Activated naive CD8-positive, alpha-beta T cell treated with anti-CD3 and anti-CD28 coated beads, Interleukin-2, amount 50 U/mL, for 24 hours (primary cell): ENCODE measurements around the gene NKAPD1.
"Not testable (repeated sequence)": the region's sequence is repeated elsewhere in the genome, so short reads cannot be mapped to it uniquely, and the experiment has no call there.

Experiments
- ATAC-seq: fragments of 150-1000 bp; cut with Tn5 transposase; one replicate; pipeline ENCODE4 v1.10.0; 2021
- DNase-seq: peaks from one replicate; pipeline ENCODE4 v3.0.0; 2021
- H3K27ac Mint-ChIP-seq: one replicate; pipeline ENCODE4 v1.8.0; 2021; ENCODE audit warnings: mild to moderate bottlenecking, mixed read lengths
- H3K27me3 Mint-ChIP-seq: one replicate; pipeline ENCODE4 v1.8.0; 2021; ENCODE audit warnings: mixed read lengths
- H3K36me3 Mint-ChIP-seq: one replicate; pipeline ENCODE4 v1.8.0; 2021; ENCODE audit warnings: low read depth, mixed read lengths
- H3K4me1 Mint-ChIP-seq: one replicate; pipeline ENCODE4 v1.8.0; 2021; ENCODE audit warnings: mixed read lengths
- H3K4me3 Mint-ChIP-seq: one replicate; pipeline ENCODE4 v1.8.0; 2021; ENCODE audit warnings: mild to moderate bottlenecking, moderate library complexity, mixed read lengths
- H3K9me3 Mint-ChIP-seq: one replicate; pipeline ENCODE4 v1.8.0; 2021; ENCODE audit warnings: mixed read lengths

The NKAPD1 gene

GRCh38 chr11:112073941-112074811 lies at the start of gene NKAPD1, which contains the start of gene PIH1D2:
Gene NKAPD1, plus strand, starts transcription at chr11:112074299. Its CDS starts 1,276 bp downstream, at chr11:112075575.
Gene PIH1D2, minus strand, starts transcription at chr11:112074017. Its CDS starts 843 bp downstream, at chr11:112073174.
- peak within 1 kb of the TSS; percentile 94 for H3K4me3 Mint-ChIP-seq
- H3K9me3 Mint-ChIP-seq, result no peaks in the 10 kb centered on the region
- peaks cover 23% of the 10 kb centered on the region for H3K36me3 Mint-ChIP-seq

GRCh38 chr11:112024773-112025678 lies 49.1 kb upstream of the NKAPD1 start, which contains the start of gene DLAT:
Gene DLAT, plus strand, starts transcription at chr11:112025408. Its CDS starts 65 bp downstream, at chr11:112025473.
- Mint-ChIP-seq H3K4me3 (peak within 1 kb of the TSS; percentile 98), H3K27me3 (no peaks in the 10 kb centered on the region), H3K27ac (peak within 1 kb of the TSS; percentile 99), H3K36me3 (peaks cover 35% of the 10 kb centered on the region), H3K9me3 (no peaks in the 10 kb centered on the region), H3K4me1 (peaks cover 25% of the 10 kb centered on the region)
- ATAC-seq, result peak; percentile 85
- peak; percentile 87 for DNase-seq

More at GRCh38 chr11:112073941-112074811, at the start of gene NKAPD1, which contains the start of gene PIH1D2:
- H3K27me3 Mint-ChIP-seq, result peaks cover 4% of the 10 kb centered on the region
- H3K4me1 Mint-ChIP-seq, result peaks cover 31% of the 10 kb centered on the region
- DNase-seq (peak; percentile 78), ATAC-seq (peak; percentile 92)
- H3K27ac Mint-ChIP-seq, result peak within 1 kb of the TSS; percentile 98

- Mint-ChIP-seq H3K27me3 (no peaks in the 10 kb centered on the region), H3K4me3 (peak overlapping the region; percentile 98), H3K27ac (peak overlapping the region; percentile 99), H3K9me3 (no peaks in the 10 kb centered on the region), H3K36me3 (peaks cover 40% of the 10 kb centered on the region), H3K4me1 (peaks cover 25% of the 10 kb centered on the region)
- ATAC-seq (peak; percentile 2), DNase-seq (no peak)
These were observed 48.4 kb upstream of the NKAPD1 start for GRCh38 chr11:112025707-112026106.

- not testable (repeated sequence) for DNase-seq, ATAC-seq, H3K9me3 Mint-ChIP-seq, H3K4me3 Mint-ChIP-seq, H3K27ac Mint-ChIP-seq, H3K27me3 Mint-ChIP-seq
- H3K36me3 Mint-ChIP-seq, result peaks cover 38% of the 10 kb centered on the region
- H3K4me1 Mint-ChIP-seq, result peaks cover 25% of the 10 kb centered on the region
These were observed 47.2 kb upstream of the NKAPD1 start for GRCh38 chr11:112026784-112027410.

GRCh38 chr11:112029460-112029859 lies 44.6 kb upstream of the NKAPD1 start:
- ATAC-seq (no peak), DNase-seq (no peak)
- no peaks in the 10 kb centered on the region for H3K9me3 Mint-ChIP-seq
- peaks cover 15% of the 10 kb centered on the region for H3K4me1 Mint-ChIP-seq
- H3K27me3 Mint-ChIP-seq, result no peaks in the 10 kb centered on the region
- H3K4me3 Mint-ChIP-seq, result no peak overlapping the region
- H3K27ac Mint-ChIP-seq, result no peak overlapping the region
- H3K36me3 Mint-ChIP-seq, result peaks cover 45% of the 10 kb centered on the region

GRCh38 chr11:112033902-112034301 lies 40.2 kb upstream of the NKAPD1 start:
- Mint-ChIP-seq H3K4me3 (no peak overlapping the region), H3K4me1 (peaks cover 2% of the 10 kb centered on the region), H3K9me3 (no peaks in the 10 kb centered on the region), H3K36me3 (peaks cover 45% of the 10 kb centered on the region), H3K27ac (no peak overlapping the region), H3K27me3 (no peaks in the 10 kb centered on the region)
- no peak for ATAC-seq
- no peak for DNase-seq

GRCh38 chr11:112037527-112037926 lies 36.6 kb upstream of the NKAPD1 start:
- DNase-seq (no peak), ATAC-seq (no peak)
- peaks cover 14% of the 10 kb centered on the region for H3K4me1 Mint-ChIP-seq
- no peak overlapping the region for H3K4me3 Mint-ChIP-seq
- H3K27me3 Mint-ChIP-seq, result no peaks in the 10 kb centered on the region
- H3K36me3 Mint-ChIP-seq, result peaks cover 41% of the 10 kb centered on the region
- no peaks in the 10 kb centered on the region for H3K9me3 Mint-ChIP-seq
- H3K27ac Mint-ChIP-seq, result no peak overlapping the region

- peaks cover 64% of the 10 kb centered on the region for H3K36me3 Mint-ChIP-seq
- no peak overlapping the region for H3K4me3 Mint-ChIP-seq
- no peaks in the 10 kb centered on the region for H3K27me3 Mint-ChIP-seq
- DNase-seq, result no peak
- H3K4me1 Mint-ChIP-seq, result peaks cover 19% of the 10 kb centered on the region
- peak overlapping the region; percentile 59 for H3K27ac Mint-ChIP-seq
- H3K9me3 Mint-ChIP-seq, result no peaks in the 10 kb centered on the region
- no peak for ATAC-seq
These were observed 31.7 kb upstream of the NKAPD1 start for GRCh38 chr11:112042161-112042960.

GRCh38 chr11:112042961-112043304 lies 31.2 kb upstream of the NKAPD1 start:
- peaks cover 22% of the 10 kb centered on the region for H3K4me1 Mint-ChIP-seq
- H3K27ac Mint-ChIP-seq, result peak overlapping the region; percentile 59

GRCh38 chr11:112044961-112045360 lies 29.1 kb upstream of the NKAPD1 start:
- H3K4me1 Mint-ChIP-seq, result peaks cover 37% of the 10 kb centered on the region
- peaks cover 70% of the 10 kb centered on the region for H3K36me3 Mint-ChIP-seq
- no peak for ATAC-seq
- no peaks in the 10 kb centered on the region for H3K9me3 Mint-ChIP-seq
- no peak overlapping the region for H3K4me3 Mint-ChIP-seq
- no peak for DNase-seq
- H3K27me3 Mint-ChIP-seq, result no peaks in the 10 kb centered on the region
- no peak overlapping the region for H3K27ac Mint-ChIP-seq

More at GRCh38 chr11:112042961-112043304, 31.2 kb upstream of the NKAPD1 start:
- no peak overlapping the region for H3K4me3 Mint-ChIP-seq
- DNase-seq (no peak), ATAC-seq (no peak)
- no peaks in the 10 kb centered on the region for H3K9me3 Mint-ChIP-seq
- no peaks in the 10 kb centered on the region for H3K27me3 Mint-ChIP-seq
- peaks cover 68% of the 10 kb centered on the region for H3K36me3 Mint-ChIP-seq

- H3K9me3 Mint-ChIP-seq, result not testable (repeated sequence)
These were observed 27.5 kb upstream of the NKAPD1 start for GRCh38 chr11:112046647-112047046.

GRCh38 chr11:112048256-112048655 lies 25.8 kb upstream of the NKAPD1 start:
- Mint-ChIP-seq H3K36me3 (peaks cover 75% of the 10 kb centered on the region), H3K27ac (peak overlapping the region; percentile 26), H3K4me1 (peaks cover 22% of the 10 kb centered on the region)
- not testable (repeated sequence) for H3K9me3 Mint-ChIP-seq, H3K27me3 Mint-ChIP-seq, H3K4me3 Mint-ChIP-seq, ATAC-seq, DNase-seq

More at GRCh38 chr11:112046647-112047046, 27.5 kb upstream of the NKAPD1 start:
- H3K27ac Mint-ChIP-seq, result peak overlapping the region; percentile 7
- peaks cover 35% of the 10 kb centered on the region for H3K4me1 Mint-ChIP-seq
- H3K36me3 Mint-ChIP-seq, result peaks cover 76% of the 10 kb centered on the region
- H3K4me3 Mint-ChIP-seq, H3K27me3 Mint-ChIP-seq, ATAC-seq, DNase-seq: not testable (repeated sequence)

- DNase-seq, result no peak
- ATAC-seq, result no peak
- no peak overlapping the region for H3K27ac Mint-ChIP-seq
- H3K4me1 Mint-ChIP-seq, result peaks cover 22% of the 10 kb centered on the region
- no peaks in the 10 kb centered on the region for H3K9me3 Mint-ChIP-seq
- H3K27me3 Mint-ChIP-seq, result no peaks in the 10 kb centered on the region
- peaks cover 71% of the 10 kb centered on the region for H3K36me3 Mint-ChIP-seq
- no peak overlapping the region for H3K4me3 Mint-ChIP-seq
These were observed 24.3 kb upstream of the NKAPD1 start for GRCh38 chr11:112049777-112050176.
